GM18861 (cell line): ENCODE data around the gene ZNF786.
A peak's percentile ranks its signal among the peaks of the same experiment; 100 is the strongest.
"Not testable (repeated sequence)": the region's sequence is repeated elsewhere in the genome, so short reads cannot be mapped to it uniquely, and the experiment has no call there.

ENCODE experiments used
- ATAC-seq: cut with Tn5 transposase; IDR thresholded peaks from one replicate; pipeline ENCODE4 v1.9.1; 2021; ENCODE audit not compliant: unreplicated experiment

ZNF786 gene, protein sequence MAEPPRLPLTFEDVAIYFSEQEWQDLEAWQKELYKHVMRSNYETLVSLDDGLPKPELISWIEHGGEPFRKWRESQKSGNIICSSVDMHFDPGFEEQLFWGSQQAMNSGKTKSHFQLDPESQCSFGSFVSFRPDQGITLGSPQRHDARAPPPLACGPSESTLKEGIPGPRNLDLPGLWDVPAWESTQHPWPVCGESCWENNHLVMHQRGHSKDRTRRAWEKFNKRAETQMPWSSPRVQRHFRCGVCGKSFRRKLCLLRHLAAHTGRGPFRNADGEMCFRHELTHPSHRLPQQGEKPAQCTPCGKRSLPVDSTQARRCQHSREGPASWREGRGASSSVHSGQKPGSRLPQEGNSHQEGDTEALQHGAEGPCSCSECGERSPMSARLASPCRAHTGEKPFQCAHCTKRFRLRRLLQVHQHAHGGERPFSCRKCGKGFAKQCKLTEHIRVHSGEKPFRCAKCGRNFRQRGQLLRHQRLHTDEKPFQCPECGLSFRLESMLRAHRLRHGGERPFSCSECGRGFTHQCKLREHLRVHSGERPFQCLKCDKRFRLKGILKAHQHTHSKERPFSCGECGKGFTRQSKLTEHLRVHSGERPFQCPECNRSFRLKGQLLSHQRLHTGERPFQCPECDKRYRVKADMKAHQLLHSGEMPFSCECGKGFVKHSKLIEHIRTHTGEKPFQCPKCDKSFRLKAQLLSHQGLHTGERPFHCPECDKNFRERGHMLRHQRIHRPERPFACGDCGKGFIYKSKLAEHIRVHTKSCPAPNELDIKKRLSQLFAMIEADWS

GRCh38 chr7:149090397-149091195, at the start of gene ZNF786:
ZNF786 (minus strand) TSS chr7:149090718; CDS start chr7:149090640, 78 bp downstream.
- ATAC-seq, result peak; percentile 85

DNA sequence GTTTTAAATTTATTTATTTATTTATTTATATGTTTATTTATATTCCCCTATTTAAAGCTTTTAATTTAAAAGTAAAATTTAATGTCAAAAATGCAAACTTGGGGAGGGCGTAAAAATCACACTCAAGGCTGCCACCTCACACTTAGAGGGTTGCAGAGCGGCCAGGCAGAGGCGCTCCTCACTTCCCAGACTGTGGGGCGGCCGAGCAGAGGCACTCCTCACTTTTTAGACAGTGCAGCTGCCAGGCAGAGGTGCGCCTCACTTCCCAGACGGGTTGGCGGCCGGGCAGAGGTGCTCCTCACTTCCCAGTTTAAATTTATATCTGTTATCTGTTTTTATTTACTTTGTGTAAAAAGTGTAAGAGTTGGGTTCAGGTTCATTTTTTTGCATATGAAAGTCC, 45.6 kb upstream of the ZNF786 start:
- ATAC-seq, result no peak

DNA sequence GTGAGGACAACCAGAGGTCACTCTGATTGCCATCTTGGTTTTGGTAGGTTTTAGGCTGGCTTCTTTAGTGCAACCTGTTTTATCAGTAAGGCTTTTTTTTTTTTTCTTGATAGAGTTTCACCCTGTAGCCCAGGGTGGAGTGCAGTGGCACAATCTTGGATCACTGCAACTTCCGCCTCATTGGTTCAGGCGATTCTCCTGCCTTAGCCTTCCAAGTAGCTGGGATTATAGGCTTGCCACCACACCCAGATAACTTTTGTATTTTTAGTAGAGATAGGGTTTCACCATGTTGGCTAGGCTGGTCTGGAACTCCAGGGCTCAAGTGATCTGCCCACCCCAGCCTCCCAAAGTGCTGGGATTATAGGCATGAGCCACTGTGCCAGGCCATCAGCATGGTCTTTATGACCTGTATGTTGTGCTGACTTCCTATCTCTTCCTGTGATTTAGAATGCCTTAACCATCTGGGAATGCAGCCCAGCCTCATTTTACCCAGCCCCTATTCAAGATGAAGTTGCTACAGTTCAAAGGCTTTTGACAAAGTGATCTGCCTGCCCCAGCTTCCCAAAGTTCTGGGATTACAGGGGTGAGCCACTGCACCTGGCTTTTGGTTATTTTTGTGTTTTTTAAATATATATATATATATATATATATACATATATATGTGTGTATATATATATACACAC, 42.7 kb upstream of the ZNF786 start:
- ATAC-seq, result no peak

- no peak for ATAC-seq
Observed at GRCh38 chr7:149130572-149131198, 40.2 kb upstream of the ZNF786 start.

GRCh38 chr7:149126662-149127266, 36.2 kb upstream of the ZNF786 start:
- peak; percentile 37 for ATAC-seq

- peak; percentile 87 for ATAC-seq
Observed at GRCh38 chr7:149125863-149126661, 35.5 kb upstream of the ZNF786 start, which contains the start of gene ZNF425. ZNF425 (minus strand) TSS chr7:149126324; CDS start chr7:149126213, 111 bp downstream.

- ATAC-seq, result no peak
Observed at GRCh38 chr7:149125189-149125862, 34.8 kb upstream of the ZNF786 start.

DNA sequence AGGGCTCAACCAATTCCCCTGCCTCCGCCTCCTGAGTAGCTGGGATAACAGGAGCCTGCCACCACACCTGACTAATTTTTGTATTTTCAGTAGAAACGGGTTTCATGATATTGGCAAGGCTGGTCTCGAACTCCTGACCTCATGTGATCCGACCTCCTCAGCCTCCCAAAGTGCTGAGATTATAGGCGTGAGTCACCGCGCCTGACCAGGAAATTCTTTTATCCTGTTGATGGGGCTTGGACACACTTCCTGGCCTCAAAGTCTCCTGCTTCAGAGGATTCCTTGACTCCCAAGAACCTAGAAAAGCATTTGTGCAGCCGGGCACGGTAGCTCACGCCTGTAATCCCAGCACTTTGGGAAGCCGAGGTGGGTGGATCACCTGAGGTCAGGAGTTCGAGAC, 19.5 kb upstream of the ZNF786 start:
- no peak for ATAC-seq

- no peak for ATAC-seq
Observed at GRCh38 chr7:149104749-149105148, 14.2 kb upstream of the ZNF786 start.

- no peak for ATAC-seq
Observed at GRCh38 chr7:149104214-149104613, 13.7 kb upstream of the ZNF786 start.

- ATAC-seq, result no peak
Observed at GRCh38 chr7:149103424-149103823, 12.9 kb upstream of the ZNF786 start.

DNA sequence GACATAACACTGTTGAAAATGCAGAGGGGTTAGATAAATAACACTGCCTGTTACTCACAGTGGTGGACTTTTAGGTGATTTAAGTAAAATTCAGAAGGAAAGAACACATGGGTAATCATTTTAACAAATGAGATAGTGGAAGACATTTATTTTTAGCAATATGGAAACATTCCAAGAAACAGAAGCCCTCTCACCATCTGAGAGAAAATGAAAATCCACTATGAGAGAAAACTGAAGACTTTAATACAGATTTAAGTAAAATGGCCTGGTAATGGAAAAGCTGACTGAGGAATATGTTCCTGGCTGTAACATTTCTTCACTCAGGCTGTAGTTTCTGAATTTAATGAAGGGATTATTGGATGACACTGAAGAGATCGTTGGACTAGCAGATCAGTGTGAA, 12.1 kb upstream of the ZNF786 start:
- ATAC-seq, result no peak

DNA sequence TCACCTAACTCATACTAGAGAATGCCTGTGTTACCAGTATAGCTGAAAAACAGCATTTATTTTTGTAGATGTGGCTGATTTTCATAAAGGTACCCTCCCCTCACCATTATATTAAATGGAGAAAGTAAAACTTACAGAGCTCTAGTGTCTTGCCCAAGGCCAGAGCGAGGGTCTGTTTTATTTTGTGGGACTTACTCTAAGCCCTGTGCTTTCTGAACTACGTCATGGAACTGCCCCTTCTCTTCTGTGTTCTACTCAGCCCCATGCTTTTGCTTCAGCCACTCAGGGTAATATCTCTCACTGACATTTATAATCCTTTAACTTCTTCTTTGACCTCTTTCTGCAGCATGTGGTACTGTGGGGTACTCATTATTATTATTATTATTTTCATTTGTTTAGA, 10.3 kb upstream of the ZNF786 start:
- ATAC-seq, result no peak

GRCh38 chr7:149099058-149099457, 8.5 kb upstream of the ZNF786 start:
- ATAC-seq, result no peak

- no peak for ATAC-seq
Observed at GRCh38 chr7:149097088-149097487, 6.6 kb upstream of the ZNF786 start.

- no peak for ATAC-seq
Observed at GRCh38 chr7:149093228-149093627, 2.7 kb upstream of the ZNF786 start.

DNA sequence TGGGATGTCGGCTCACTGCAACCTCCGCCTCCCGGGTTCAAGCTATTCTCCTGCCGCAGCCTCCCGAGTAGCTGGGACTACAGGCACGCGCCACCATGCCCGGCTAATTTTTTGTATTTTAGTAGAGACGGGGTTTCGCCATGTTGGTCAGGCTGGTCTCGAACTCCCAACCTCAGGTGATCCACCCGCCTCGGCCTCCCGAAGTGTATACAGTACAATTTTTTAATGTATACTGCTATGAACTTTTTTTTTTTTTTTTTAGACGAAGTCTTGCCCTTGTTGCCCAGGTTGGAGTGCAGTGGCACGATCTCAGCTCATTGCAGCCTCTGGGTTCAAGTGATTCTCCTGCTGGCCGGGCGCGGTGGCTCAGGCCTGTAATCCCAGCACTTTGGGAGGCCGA, 1.7 kb upstream of the ZNF786 start:
- not testable (repeated sequence) for ATAC-seq

DNA sequence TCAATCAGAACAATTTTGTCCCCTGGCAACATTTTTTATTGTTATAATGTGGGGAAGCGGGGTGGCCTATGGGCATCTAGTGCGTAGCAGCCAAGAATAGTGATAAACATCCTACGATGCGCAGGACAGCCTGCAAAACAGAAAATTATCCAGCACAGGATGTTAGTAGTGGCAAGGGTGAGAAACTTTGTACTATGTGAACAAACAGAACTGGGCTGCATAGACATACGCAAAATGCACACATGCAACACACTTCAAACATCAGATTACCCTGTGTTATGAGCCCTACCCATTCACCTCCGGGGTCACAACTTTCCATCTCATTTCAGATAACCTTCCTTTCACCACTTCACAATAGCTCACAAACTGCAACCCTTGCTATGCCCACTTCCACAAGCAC, 3.1 kb downstream of the ZNF786 start:
- ATAC-seq, result no peak
